DMS114 treated with DMSO at 0.1 percent for 48 hours (cell line): ENCODE data around the gene ZNF132.

Experiments
- DNase-seq: peaks from one replicate; lab custom pipeline; 2025; ENCODE audit not compliant: unreplicated experiment; lab: John Stamatoyannopoulos, UW

ZNF132 gene

DNA sequence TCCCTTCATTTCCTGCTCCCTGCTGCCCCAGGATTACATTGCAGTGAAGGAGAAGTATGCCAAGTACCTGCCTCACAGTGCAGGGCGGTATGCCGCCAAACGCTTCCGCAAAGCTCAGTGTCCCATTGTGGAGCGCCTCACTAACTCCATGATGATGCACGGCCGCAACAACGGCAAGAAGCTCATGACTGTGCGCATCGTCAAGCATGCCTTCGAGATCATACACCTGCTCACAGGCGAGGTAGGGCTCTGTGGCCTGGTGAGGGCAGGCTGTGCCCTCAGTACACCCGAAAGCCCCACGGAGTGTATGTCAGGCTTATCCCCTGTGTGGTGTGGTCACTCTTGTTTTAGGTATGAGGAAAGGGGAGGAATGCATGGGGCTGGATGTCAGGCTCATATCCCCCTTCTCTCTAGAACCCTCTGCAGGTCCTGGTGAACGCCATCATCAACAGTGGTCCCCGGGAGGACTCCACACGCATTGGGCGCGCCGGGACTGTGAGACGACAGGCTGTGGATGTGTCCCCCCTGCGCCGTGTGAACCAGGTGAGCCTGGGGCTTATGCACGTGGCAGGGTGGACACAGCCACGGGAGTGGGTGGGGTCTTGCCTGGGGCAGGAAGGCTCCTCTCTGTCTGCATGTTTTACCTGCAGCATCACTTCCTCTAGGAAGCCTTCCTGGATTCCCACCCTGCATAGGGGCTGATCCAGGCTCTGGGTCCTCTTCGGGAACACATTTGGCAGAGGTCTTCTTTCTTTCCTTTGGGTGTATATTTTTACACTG, 46.8 kb downstream of the ZNF132 start:
- no peak for DNase-seq

DNA sequence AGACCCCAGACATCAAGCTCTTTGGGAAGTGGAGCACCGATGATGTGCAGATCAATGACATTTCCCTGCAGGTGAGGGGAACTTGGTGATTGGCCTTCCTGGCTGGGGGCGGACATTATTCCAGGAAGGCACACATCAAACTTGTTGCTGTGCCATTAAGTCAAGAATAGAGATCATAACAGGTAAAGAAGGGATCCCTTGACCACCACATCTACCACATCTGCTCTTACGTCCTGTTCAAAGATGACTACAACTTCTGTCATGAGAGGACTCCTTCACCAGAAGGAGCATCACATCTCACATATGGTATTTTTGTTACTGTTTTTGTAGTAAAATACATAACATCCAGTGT, 51.8 kb downstream of the ZNF132 start:
- no peak for DNase-seq

DNA sequence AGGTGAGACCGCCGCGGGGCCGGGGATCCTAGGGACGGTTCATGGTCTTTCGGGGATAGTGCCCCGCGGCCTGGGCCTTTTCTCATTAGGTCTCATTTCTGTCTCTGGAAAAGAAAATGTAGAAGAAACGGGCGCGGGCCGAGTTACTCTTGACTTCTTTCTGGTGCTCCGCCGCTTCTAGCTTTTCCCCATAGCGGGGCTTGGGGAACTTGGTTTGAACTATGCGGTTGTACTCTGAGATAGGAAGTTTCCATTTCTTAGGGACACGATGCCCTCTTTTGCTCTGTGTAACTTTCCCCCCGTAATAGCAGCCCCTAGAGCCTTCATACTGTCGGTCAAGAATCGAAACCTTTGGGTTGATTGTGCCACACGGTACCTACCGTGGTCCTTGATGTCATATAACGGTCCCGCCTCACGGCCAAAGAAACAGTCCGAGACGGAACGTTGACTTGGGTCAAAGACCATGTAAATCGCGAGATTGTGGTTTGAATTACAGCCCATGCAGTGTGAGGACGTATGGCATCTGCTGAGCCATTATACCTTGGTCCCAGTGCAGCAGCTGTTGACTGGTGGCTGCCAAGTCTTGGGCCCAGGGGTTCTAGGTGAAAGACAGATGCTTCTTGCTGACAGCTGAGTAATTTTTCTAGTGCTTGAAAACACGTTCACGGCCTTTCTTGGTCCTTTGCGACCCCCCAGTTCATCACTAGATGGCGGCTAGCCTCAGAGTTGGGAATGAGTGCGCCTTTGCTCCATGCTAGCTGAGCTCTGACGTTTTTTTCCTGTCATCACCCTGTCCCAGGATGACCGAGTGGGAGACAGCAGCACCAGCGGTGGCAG, 52.4 kb downstream of the ZNF132 start:
- DNase-seq: no peak

DNA sequence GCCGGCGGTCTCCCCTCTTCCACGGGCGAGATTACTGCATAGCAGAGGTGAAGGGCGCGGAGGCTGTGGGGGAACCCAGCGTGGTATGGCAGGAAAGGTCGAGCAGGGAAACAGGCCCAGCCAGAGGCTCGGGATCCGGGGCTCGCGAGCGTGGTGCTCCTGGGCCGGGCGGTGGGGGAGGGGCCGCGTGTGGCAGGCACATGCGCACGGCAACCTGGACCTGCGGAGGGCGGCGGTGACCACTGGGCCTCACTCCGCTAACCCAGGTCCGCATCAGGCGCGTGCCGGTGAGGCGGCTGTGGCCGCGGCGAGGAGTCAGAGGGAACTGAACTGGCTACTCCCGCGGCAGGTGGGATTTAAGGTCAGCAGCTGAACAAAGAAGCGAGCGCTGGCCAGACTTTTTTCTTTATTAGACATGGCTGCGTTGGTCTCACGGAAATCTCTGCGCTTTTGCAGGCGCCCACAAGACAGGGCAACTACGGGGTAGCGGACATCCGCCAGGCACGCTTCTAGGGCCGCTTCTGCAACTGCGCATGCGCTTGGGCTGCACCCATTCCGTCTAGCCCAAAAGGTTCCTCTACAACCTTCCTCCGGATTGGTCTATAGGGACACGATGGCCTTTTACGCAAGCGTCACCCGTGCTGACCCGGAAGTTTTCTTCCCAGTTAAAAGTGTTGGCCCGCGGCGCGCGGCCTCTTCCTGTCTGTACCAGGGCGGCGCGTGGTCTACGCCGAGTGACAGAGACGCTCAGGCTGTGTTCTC, 53.2 kb downstream of the ZNF132 start, which contains the start of gene RPS5:
Gene RPS5, plus strand, starts transcription at position 694 of the 762 bp plus-strand sequence. CDS start 869 bp downstream, outside the sequence.
- peak; percentile 98 for DNase-seq

DNA sequence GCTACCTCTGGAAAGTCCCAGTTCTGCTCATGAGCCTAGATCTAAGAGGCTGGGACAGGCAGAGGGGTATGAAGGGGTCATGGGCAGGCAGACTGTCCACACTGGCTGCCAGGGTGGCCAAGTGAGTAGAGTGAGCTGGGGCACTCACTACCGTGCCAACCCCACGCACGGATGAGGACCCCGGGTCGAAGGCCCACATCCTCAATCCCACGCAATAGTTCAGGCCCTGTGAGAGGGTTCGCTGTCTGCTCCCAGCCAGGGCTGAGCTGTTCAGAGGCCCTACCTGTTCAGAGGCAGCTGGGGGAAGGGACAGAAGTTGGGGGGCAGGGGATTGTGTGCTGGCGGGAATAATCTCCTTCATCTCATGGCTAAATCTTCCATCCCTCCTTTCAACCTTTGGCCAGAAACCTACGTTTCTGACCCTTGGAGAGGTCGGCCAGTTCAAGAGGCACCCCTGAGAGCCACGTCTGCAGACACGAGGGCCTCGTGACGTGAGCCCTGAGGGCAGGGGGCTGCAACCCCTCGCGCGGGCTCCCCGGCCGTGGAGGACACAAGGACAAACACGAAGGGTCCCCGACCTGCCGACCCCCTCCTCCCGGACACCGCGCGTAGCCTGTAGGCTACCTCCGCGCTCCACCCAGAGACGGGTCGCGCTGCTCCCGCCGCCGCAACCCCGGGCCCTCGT, 53.9 kb downstream of the ZNF132 start:
- DNase-seq: no peak

DNA sequence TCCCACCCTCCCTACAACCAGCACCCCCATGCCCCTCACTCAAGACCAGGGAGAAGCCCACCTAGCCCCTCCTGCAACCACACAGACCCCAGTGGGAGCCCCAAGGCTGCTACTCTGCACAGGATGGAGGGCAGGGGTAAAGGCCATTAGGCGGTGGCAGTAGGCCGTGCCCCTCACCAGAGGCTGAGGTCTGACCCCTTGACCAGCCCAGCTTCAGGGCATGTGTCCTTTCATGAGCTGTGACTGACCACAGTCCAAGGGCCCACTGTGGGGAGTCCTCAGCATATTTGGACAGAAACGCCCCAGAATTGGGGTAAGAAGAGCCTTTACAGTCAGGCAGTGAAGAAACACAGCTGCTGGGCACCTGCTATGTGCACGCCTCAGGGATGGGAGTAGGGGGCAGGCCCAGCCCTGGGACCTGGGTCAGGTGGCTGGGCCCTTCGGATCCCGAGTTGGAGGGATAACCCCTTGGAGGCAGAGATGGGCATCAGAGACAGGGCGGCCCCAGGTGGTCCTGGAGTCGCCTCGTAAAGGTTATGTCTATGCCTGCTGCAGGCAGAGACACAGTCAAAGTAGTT, 54.6 kb downstream of the ZNF132 start:
- no peak for DNase-seq

DNA sequence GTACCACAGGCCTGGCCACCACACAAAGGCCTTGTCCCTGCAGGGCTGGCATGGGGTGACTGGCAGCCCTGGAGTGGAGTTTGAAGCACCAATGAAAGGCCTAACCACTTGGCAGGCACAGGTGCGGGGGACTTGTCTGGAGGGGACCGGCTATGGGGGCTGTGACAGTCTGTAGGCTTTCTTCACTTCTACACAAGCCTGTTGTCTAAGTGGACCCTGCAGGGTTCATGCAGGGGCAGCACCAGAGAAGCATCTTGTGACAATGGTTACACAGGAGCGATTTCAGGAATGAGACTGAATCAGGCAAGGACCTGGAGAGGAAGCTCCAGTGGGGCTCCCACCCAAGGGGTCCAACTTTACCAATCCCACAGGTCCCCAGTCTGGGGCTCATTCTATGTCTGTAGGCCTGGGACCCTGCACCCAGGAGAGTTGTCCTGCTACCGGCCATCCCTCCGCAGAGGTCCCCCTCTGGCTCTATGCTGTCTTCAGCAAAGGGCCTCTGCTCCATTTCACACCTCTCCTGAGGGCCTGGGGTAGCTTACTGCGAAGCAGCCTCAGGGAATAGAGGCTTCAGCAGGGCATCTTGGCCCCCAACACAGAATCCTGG, 56.9 kb downstream of the ZNF132 start:
- no peak for DNase-seq
